GM13977 (cell line): ENCODE results near the gene HCST.

Experiments
- DNase-seq: peaks from one replicate; pipeline ENCODE4 v3.0.0; 2012; ENCODE audit warnings: low spot score
- in situ Hi-C: fragments of 300-500 bp; cut with MboI; formaldehyde crosslinking; loops from one replicate; pipeline ENCODE4 v1.12.0; 2022; ENCODE audit warnings: low sequenced_read_pairs, low pct_unique_long_range_greater_than_20kb, mixed read lengths, inconsistent platforms; ENCODE audit not compliant: unreplicated experiment
- TF ChIP-seq, protein P1 (sequence below): IDR thresholded peaks from 2 replicates; pipeline ENCODE4 v1.5.1; 2012; ENCODE audit warnings: mild to moderate bottlenecking, control low read depth; ENCODE audit not compliant: insufficient read depth; ENCODE audit errors: extremely low read depth, missing control alignments

The HCST gene

GRCh38 chr19:35879770-35880317, 22.5 kb upstream of the HCST start:
- DNase-seq, result peak; percentile 83
- TF ChIP-seq, protein P1, sequence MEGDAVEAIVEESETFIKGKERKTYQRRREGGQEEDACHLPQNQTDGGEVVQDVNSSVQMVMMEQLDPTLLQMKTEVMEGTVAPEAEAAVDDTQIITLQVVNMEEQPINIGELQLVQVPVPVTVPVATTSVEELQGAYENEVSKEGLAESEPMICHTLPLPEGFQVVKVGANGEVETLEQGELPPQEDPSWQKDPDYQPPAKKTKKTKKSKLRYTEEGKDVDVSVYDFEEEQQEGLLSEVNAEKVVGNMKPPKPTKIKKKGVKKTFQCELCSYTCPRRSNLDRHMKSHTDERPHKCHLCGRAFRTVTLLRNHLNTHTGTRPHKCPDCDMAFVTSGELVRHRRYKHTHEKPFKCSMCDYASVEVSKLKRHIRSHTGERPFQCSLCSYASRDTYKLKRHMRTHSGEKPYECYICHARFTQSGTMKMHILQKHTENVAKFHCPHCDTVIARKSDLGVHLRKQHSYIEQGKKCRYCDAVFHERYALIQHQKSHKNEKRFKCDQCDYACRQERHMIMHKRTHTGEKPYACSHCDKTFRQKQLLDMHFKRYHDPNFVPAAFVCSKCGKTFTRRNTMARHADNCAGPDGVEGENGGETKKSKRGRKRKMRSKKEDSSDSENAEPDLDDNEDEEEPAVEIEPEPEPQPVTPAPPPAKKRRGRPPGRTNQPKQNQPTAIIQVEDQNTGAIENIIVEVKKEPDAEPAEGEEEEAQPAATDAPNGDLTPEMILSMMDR, result no peak
- in situ Hi-C loops, result no loop called here

DNA sequence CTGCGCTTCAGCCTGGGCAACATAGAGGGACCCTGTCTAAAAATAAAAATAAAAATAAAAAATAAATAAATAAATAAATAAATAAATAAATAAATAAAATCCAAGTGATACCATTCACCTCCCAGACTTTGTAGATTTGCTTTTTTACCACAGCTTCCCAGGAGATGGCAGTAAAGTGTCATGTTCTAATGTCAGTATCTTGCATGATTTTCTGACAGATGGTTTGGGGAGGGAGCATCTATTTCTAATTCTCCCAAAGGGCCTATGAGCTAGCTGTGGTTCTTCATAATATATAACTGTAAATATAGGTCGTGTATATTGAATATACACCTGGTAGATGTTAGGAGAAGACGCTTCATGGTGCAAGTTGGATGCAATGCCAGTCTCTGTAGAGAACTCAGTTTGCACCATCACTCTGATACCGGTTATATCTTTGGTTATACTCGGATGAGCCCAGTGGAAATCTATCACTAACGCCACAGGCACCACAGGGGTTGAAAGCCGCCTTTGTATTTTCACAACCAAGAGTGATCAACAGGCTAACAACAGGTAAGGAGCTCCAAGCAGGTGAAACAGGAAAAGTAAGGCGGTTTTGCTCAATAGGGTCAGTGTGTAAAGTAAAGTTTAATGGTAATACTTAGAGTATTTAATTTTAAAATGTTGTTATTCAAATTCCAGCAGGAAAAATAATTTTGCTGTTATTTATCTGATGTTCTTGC, 20.1 kb upstream of the HCST start:
- TF ChIP-seq, protein P1, result peak; percentile 64
- peak; percentile 80 for DNase-seq
- in situ Hi-C loops, result no loop called here

DNA sequence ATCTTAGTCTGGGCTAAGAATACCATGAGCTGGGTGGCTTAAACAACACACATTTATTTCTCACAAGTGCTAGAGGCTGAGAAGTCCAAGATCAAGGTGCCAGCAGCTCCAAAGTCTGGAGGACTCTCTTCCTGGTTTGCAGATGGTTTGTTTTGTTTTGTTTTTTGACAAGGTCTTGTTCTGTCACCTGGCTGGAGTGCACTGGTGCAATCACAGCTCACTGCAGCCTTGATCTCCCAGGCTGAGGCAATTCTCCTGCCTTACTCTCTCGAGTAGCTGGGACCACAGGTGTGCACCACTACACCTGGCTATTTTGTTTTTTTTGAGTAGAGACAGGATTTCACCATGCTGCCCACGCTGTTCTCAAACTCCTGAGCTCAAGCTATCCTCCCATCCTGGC, 18.4 kb upstream of the HCST start:
- TF ChIP-seq, protein P1, result no peak
- no peak for DNase-seq
- in situ Hi-C loops, result no loop called here

DNA sequence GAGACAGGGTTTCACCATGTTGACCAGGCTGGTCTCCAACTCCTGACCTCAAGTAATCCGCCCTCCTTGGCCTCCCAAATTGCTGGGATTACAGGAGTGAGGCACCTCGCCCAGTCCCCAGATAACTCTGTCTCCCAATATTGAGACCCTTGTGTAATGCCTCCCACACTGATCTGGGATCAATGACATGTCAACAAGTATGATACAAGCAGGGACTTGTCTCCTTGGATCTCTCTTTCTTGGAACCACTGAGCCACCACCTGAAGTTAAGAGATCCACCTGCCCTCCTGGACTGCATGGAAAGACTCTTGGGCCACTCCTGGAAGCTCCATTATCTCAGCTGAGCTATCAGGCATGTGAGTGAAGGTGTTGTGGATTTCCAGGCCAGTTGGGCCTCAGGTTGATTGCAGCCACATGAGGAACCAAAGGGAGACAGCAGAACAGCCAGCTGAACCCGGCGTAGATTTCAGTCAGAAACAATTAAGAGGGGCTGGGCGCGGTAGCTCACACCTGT, 17.0 kb upstream of the HCST start:
- TF ChIP-seq, protein P1, result no peak
- in situ Hi-C loops, result loop anchor here (5.0 kb wide), 1 partner anchor 47 kb away; no protein-coding TSS in a partner anchor

GRCh38 chr19:35885904-35886303, 16.4 kb upstream of the HCST start:
- TF ChIP-seq, protein P1, result no peak

More for the DNA sequence above, 17.0 kb upstream of the HCST start:
- no peak for DNase-seq

GRCh38 chr19:35887197-35887596, 15.1 kb upstream of the HCST start:
- no peak for DNase-seq
- in situ Hi-C loops, result loop anchor here (5.0 kb wide), 1 partner anchor 45 kb away; no protein-coding TSS in a partner anchor
- TF ChIP-seq, protein P1, result no peak

More at GRCh38 chr19:35885904-35886303, 16.4 kb upstream of the HCST start:
- in situ Hi-C loops, result loop anchor here (5.0 kb wide), 1 partner anchor 46 kb away; no protein-coding TSS in a partner anchor
- DNase-seq, result no peak
